Posterior cingulate gyrus (tissue), 11 donors: ENCODE measurements around the gene FREM1.
A peak's percentile ranks its signal among the peaks of the same experiment; 100 is the strongest.

Source experiments
- DNase-seq, 10 donors: peaks; one replicate each; pipeline versions ENCODE4 v3.0.0 to v3.0.0-alpha.2; 2020 to 2021; ENCODE audit warnings: mixed read lengths in 3 of 10
- intact Hi-C: fragments of 100-400 bp; cut with DNase I; formaldehyde crosslinking; loops from one replicate; pipeline ENCODE4 v1.15.1; 2023

Gene FREM1

DNA sequence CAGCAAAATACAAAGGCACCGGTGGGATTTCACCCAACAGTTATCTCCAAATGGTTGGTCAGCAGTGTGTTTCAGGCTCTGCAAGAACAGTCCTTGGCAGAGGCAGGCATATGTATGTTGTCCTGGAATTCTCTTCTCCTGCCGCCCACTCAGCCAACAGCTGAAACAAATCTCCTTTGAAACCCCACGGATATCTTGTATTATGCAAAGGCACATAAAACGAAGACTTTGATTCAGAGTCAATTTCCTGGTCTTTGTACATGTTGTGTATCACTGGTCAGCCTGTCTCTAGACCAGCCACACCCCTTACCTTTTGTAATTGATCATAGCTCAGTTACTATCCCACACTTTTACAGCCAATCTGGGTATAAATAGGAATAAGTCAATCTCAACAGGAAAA is 29.2 kb downstream of the FREM1 start:
- intact Hi-C loops, result no loop called here
- peak in 1 of 10 donors; percentile 13 for DNase-seq

DNA sequence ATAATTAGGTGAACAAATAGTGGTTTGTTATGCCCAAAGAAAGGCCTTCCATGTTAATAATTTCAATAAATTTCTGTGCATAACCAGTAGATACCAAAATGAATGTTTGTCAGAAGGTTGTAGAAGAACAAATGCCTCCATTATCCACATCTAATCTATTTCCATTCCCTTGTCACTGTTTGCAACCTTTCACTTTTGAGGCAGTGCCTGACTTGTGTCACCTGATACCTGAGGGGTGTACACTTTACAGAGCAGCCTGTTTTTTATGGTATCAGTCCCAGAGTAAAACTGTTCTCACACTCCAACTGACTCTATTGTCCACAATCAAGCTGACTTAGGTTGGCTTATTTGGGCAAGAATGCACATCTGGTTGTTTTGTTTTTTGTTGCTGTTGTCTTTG is 40.1 kb downstream of the FREM1 start:
- no peak for DNase-seq
- intact Hi-C loops, result no loop called here

DNA sequence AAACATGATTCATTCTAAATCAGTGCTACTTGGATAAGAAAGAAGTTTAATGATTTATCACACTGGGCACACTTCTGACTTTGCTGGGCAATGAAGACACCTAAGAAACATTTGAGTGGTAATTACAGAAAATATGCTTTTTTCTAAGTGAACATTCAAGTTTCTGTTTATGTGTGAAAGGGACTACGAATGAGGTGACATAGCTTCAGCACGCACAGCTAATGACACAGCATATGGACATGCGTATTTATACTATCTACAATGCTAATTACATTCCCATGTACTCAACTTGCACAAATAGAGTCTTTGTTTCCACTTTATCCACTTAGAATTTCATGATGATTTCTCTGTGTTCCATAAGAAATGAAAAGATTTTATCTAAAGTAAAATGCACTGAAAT is 40.6 kb downstream of the FREM1 start:
- intact Hi-C loops, result no loop called here
- no peak for DNase-seq

DNA sequence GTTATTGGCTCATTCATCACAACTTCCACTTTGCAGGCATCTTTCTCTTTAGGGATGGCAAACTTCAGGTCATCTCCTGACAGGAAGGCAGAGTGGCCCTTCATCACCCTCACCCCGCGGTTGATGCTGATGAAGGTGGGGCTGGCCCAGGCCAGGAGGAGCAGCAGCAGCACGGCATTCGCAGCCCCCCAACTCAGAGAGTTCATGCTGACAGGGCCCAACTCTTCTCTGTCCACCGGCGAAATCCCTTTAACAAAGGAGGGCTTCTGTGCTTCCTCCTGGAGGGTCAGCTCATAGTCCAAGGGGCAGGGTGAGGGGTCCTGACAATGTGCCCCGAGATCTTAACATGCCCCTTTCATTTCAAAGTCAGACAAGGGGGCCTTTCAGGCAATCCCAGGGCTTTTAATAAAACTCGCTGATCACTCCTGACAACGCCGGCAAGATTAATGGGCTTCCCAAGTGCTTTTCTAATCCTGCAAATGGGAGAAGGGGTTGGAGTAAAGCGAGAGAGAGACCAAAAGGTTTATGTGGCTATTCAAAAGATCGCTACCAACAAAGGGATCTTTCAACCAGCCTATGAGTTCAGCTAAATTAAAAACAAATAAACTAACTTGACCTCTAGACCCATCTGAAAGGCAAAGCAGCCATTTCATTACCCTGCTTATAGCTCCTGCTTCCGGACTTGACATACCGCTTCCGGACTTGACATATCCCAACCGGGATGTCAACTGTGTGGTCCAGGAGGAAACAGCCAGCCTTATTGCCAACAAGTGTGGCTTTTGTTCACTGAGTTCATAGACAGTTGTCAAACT is 41.2 kb downstream of the FREM1 start:
- no peak for DNase-seq

DNA sequence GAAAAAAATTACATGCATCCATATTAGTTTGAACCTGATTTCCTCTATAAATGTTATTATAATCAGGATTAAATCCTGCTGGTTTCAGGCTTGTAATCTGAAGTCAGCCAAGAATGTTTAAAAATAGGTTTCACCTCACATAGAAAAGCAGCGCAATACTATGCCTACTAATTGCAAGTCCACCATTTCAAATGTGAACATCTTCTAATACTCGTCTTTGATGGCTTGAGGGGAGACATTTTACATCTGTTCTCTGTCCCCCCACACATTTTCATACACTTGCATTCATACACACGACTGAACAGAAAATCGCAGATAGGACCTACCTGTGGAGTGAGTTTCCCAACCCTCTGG is 41.8 kb downstream of the FREM1 start:
- intact Hi-C loops, result no loop called here
- no peak for DNase-seq

More for the DNA sequence above, 41.2 kb downstream of the FREM1 start:
- intact Hi-C loops, result no loop called here

DNA sequence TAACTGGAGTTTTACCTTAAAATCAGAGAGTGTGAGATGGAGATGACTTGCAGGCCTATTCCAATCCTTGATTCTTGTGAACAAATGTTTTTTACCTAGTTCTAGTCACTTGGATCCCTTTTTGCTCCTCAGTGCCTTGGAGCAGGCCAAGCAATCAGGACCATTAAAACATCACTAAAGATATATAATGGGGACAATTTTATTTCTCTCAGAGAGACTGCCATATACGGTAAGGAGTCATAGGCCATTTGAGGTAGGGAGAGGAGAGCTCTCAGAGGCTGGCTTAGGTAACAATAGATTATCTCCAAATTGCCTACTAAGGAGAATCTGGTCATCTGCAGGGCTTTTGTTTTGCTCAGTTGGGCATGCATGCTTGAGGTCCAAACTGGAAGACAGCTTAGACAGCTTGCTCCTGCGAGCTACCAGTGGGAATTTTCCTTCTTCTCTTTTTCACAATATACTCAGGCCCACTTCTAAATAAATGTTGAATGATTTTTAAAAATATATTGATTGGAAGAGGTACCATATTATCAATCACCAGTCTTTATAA is 44.0 kb downstream of the FREM1 start:
- intact Hi-C loops, result no loop called here
- no peak for DNase-seq

DNA sequence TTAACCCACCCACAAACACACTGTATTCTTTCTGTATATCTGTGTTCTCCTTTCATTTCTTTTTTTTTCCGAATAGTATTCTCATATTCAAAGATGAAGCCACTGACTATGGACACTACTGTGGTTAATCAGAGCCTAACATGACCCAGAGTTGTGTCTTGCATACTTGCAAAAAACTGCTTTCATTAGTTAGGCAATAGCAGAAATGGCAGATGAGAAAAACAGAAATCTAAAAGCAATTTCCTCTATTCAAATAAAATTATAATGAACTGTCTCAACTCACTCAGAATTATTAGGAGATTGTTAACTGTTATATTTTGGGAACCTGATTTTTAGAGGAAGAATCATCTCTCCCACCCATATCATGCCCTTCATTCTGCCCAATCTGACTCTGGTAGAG is 45.9 kb downstream of the FREM1 start:
- intact Hi-C loops, result no loop called here
- no peak for DNase-seq

DNA sequence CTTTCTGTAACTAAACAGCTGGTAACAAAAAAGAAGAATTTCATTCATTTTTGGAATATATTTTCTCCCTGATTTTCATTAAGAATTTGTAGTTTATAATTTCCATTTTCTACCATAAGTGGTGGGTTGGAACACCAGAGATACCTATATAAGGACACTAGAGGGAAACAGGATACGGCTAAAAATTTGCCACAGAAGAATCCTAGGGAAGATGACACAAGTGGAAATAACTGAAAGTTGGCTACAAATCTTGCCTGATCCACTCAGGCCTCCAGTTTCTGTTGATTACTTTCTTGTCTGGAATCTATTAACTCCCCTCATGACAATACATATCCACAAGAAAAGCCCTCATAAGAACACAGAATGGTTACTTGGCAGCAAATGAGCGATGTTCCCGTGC is 46.8 kb downstream of the FREM1 start:
- intact Hi-C loops, result no loop called here
- DNase-seq, result no peak

DNA sequence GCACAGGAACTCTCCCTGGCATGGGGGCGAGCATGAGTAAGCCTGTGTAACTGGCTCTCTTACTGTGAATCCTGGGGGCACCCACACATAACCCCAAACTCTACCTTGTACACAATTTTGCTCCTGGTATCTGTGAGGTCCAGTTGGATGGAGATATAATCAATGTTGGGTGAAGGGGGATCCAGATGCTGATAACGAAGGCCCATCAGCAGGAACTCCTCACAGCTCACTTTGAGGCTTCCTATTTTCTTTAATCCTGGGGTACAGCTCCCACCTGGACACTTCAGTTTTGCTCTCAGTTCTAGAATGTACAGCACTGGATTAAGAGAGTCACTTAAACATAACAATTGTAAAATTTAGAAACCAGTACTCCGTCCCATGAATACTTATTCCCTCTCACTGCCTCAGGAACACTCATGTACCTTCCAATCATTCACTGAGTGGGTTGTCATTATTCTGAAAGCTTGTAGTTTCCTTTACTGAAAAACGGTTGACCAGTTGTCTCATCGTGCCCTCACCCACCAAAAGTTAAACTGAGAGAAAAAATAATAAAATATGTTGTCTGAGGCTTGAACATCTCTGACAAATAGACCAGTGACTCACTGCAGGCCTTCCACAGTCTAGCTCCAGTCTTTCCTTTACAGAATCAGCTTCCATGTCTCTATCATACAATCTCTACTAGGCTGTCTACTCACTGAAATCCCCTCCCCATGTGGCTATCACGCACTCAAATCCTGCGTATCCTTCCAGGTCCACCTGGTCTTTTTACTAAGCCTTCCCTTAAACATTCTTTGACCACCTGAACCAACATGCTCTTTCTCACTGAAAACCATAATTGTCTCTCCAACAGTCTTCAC is 52.6 kb downstream of the FREM1 start:
- intact Hi-C loops, result no loop called here

DNA sequence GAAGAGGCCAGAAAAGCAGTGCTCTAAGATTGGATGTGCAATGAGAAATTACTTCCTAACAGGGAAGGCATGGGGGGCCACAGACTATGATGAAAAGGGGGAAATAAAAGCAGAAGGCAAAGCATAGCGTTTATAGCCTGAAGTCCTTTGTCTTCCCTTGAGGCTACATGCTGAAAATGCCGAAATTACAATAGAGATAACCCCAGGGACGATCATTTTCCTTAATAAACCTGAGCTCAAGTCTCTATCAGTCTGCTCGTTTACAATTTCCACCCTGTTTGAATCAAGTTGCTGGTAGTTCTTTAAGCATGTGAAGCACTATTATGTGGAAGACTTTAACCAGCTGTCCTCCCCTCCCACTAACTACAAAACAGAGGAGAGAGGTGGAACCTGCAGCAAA is 60.4 kb downstream of the FREM1 start:
- intact Hi-C loops, result no loop called here
- DNase-seq, result no peak

More for the DNA sequence above, 52.6 kb downstream of the FREM1 start:
- DNase-seq, result no peak

DNA sequence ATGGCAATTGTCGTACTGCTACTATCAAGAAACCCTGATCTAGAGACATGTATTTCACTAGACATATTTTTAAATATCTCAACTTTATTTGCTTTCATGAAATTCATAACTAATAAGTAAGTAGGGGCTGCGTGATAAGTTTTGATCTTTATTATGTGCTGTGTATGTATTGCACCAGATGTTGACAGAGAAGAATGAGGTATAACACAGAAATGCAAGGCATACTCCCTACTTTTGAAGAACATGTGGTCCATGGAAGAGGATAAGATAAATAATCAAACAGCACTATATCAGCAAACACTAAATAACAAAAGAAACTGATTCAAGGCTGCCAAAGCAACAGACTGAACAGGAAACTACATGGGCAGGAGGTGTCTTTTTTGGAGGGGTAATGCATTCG is 60.9 kb downstream of the FREM1 start:
- intact Hi-C loops, result no loop called here

DNA sequence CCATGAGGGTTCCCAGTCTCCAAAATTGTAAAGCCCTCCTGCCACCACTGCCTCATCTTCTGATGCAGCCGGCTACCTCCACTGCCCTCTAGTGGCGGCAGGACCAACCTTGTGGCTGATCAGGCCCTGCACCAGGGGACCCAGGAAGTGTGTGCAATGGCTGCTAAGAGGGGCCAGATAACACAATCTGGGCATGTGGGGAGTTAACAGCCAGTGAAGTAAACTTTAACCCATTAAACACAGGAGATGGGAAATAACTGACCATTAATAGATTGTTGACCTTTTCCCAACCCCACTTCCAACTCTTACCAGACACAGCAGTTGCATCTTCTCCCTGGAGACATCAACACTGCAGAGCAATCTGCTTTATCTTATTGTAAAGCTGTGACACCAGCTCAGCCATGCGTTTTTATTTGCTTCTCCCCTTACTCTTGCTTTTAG is 63.3 kb downstream of the FREM1 start:
- intact Hi-C loops, result no loop called here
- DNase-seq, result peak in 6 of 10 donors; percentile 10 to 81 (median 24)

More for the DNA sequence above, 60.9 kb downstream of the FREM1 start:
- no peak for DNase-seq

DNA sequence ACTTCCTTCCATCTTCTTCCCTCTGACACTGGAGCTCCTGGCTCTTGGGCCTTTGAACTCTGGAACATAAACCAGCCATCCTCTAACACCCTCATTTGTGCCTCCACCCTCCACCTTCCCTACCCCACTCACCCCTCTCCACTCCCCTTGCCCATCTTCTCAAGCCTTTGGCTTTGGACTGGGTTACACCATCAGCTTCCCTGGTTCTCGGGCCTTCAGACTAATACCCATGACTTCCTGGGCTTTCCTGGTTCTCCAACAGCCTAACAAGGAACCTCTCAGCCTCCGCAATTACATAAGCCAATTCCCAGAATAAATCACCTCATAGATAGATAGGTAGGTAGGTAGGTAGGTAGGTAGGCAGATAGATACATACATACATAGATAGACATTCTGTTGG is 67.1 kb downstream of the FREM1 start:
- no peak for DNase-seq
- intact Hi-C loops, result no loop called here

DNA sequence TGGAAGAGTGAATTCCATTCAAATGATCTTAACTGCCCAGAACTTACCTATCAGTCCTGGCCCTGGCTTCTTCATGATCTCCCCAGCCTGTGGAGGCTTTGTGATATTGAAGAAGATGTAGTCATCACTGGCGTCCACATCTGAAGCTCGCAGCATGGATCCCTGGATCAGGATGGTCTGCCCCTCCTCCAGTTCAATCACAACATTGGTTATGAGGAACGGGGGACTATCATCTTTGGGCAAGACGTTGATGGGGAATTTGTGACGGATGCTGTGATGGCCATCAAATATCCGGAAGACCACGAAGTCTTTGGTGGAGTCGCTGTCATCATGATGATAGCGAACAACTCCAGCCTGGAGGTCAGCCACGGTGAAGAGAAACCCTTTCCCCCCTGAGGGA is 68.0 kb downstream of the FREM1 start:
- no peak for DNase-seq
- intact Hi-C loops, result no loop called here

DNA sequence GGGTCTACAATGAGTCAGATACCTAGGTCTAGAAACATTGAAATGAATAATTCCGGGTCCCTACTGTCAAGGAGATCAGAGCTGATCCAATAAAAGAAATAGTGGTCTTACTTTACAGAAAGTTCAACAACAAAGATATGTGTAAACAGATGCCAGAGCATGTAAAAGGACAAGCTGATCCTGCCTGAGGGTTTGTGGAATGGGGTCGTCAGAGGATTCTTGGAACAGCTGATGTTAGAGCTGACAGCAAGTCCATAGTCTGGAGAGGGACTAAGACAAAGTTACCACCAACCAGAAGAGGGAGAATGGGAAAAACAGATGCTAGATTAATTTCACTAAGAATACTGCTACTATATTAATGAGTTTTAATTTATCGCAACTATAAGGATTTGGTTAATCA is 71.5 kb downstream of the FREM1 start:
- intact Hi-C loops, result no loop called here
- DNase-seq, result no peak

DNA sequence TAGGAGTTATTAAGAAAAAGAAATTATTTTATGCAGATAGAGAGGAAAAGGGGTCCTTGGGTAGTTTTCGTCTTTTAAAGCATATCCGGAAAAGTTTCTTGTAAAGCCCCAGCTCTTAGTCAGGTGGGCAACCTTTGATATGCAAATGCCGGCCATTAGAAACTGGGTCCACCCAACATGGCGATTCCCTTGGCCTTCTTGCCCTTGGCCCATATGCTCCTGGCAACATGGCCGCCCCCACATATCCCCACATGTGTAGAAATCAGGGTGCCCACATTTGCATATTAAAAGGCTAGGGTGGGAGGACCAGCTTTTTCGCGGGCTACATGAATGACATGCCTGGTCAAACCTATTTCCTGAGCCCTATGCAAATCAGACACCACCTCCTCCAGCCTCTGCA is 73.3 kb downstream of the FREM1 start:
- no peak for DNase-seq
- intact Hi-C loops, result no loop called here

DNA sequence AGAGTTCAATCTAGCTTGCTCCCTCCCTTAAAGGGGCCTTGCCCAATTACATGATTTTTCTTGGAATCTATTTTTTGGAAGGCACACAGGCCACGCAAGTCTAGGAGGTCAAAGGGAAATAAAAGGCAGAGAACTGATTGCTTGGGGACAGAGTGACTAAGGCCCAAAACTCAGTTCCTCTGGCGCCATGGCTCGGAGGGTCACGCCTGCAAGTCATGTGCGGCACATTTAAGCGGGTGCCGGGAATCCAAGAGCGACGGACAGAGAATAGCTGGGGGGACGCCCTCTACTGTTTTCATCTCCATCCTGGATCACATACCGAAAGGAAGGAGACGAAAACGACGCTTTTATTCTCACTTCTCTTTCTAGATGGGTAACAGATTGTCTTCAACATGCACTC is 78.6 kb downstream of the FREM1 start:
- intact Hi-C loops, result no loop called here
- DNase-seq, result peak in 1 of 10 donors; percentile 81

DNA sequence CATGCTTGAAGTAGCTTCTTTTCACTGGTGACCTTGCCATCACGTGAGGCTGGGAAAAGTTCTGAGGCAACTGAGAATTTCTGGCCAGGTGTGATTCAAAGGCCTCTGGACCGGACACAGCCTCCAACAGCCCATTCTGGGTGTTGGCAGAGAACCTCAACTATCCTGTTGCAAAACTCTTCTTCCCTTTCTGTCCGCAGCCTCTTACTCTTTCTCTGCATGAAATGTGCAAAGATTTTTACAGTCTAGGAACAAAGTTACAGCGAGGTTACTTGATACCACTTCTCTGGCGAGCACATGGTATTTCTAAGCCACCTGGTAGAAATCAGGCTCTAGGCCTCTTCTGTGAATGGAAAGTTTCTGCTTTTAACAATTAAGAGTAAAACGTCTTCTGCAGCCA is 79.2 kb downstream of the FREM1 start:
- no peak for DNase-seq
- intact Hi-C loops, result no loop called here

DNA sequence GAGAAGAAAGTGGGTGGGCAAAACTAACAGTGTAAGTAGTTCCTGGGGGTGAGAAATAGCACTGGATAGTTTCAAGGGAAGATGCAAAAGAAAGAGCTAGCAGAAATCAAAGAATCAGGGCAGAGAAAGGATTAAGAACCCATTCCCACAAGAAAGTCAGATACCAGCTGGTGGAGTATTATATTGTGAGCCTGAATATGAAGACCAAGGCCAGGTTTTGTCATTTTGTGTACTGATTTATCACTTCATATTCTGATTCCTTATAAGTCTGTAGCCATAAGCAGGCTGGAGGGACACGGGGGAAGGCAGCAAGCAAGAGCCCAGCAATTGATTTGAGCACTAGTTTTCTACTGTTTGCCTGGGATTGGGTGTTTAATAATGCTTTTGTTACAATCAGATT is 80.2 kb downstream of the FREM1 start:
- intact Hi-C loops, result no loop called here
- DNase-seq, result no peak

DNA sequence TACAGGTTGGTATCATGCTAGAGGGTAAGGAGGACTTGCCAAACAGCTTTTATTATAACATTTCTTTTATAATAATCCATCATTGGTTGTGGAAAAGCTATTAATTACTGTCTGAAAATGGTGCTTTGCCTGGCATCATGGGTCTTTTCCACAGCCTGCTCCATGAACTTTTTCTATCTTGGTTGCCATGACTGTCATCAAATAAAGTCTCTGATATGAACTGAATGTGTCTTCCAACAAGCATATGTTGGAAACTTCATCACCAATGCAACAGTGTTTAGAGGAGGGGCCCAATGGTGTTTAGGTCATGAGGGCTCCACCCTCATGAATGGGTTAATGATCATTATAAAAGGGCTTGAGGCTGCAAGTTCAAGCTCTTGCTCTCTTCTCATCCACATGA is 81.0 kb downstream of the FREM1 start:
- DNase-seq, result no peak
- intact Hi-C loops, result no loop called here

DNA sequence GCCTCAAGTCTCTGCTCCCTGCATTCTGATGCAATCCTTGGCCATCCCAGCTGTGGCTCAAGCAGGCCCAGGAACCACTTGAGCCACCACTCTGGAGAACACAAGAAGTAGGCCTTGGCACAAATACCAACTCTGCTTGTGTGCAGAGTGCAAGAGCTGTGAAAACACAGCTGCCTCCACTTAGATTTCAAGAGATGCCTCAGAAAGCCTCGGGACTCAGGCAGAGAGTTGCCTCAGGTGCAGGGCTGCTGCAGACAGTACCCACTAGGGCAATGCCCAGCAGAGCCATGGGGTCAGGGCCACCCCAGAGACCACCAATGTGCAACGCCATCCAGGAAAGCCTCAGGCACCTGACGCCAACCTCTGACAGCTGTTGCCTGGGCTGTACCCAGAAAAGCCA is 82.4 kb downstream of the FREM1 start:
- intact Hi-C loops, result no loop called here

DNA sequence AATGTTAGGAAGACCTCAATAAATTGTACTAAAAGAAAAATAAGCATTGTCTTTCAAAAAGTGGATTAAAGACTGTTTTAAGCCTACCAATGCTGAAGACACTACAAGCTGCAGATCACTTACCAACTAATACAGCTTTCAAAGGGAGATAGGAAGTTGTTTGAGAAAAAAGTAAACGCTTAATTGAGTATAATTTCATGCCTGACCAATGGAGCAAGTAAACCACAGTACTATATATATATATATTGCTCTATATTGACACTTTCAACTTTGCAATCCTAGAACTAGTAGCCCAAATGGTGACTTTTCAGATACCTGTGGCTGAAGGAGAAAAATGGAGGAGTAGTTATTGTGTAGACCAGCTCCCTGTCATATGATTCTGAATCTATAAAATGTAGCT is 85.7 kb downstream of the FREM1 start:
- no peak for DNase-seq
- intact Hi-C loops, result no loop called here

More for the DNA sequence above, 82.4 kb downstream of the FREM1 start:
- peak in 1 of 10 donors; percentile 62 for DNase-seq
